ENCODE results near the gene CLN5. TPM values are rescaled to one million over a fixed set of nuclear protein-coding genes. Genes with fewer than 3 reads are reported as not detected.
A peak's percentile ranks its signal among the peaks of the same experiment; 100 is the strongest.

The CLN5 gene
- total RNA-seq, 2 experiments from 2014 or later = 13.6 to 14.6 TPM

- Mint-ChIP-seq H3K27me3 (ENCODE audit: low read depth) (peaks cover 13% of the 10 kb centered on the region), H3K27ac (no peak overlapping the region), H3K9me3 (no peaks in the 10 kb centered on the region), H3K4me1 (ENCODE audit: low read depth) (peaks cover 8% of the 10 kb centered on the region), H3K4me3 (no peak overlapping the region), H3K36me3 (ENCODE audit: low read depth) (no peaks in the 10 kb centered on the region)
- DNase-seq = peak; percentile 85
- intact Hi-C loops (cut with micrococcal nuclease) = loop anchor here (1.0 to 5.0 kb wide), 5 partner anchors 11 to 313 kb away; no protein-coding TSS in a partner anchor
- CTCF ChIA-PET = interaction anchor here (0.7 to 2.4 kb wide), 27 partner anchors 8 to 499 kb away, joined by 3 to 14 read pairs (median 4); partner anchors contain the start of gene CLN5
These were observed 11.7 kb upstream of the CLN5 start for GRCh38 chr13:76980075-76980718.

DNA sequence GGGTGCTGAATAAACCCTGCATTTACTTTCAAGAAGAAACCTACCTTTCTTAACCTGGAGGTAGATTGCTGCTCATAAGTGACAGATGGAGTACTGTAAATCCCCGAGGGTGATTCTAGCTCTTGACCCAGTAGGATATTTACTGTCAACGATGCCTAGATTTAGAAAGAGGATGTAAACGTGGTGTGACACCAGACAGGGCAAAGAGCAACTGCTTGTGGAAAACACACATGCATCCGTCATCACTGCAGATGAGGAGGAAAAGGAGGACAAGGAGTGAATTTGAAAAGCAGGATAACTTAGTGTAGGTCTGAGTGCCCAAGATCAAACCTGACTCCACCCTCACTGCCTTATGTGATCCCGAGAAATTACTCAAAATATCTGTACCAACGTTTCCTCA is 9.8 kb upstream of the CLN5 start:
- Mint-ChIP-seq H3K4me3 (no peak overlapping the region), H3K9me3 (no peaks in the 10 kb centered on the region), H3K4me1 (ENCODE audit: low read depth) (peaks cover 4% of the 10 kb centered on the region), H3K27me3 (ENCODE audit: low read depth) (peaks cover 15% of the 10 kb centered on the region), H3K27ac (no peak overlapping the region), H3K36me3 (ENCODE audit: low read depth) (no peaks in the 10 kb centered on the region)
- DNase-seq = no peak
- CTCF ChIA-PET = interaction anchor here (1.1 to 2.4 kb wide), 4 partner anchors 9 to 160 kb away, joined by 3 to 14 read pairs (median 4); partner anchors contain the start of gene CLN5
- intact Hi-C loops (cut with micrococcal nuclease) = loop anchor here (5.0 kb wide), 1 partner anchor 80 kb away; no protein-coding TSS in a partner anchor

- H3K4me3 Mint-ChIP-seq = no peak overlapping the region
- no peaks in the 10 kb centered on the region for H3K36me3 Mint-ChIP-seq (ENCODE audit: low read depth)
- DNase-seq = no peak
- H3K4me1 Mint-ChIP-seq (ENCODE audit: low read depth) = peaks cover 4% of the 10 kb centered on the region
- no peak overlapping the region for H3K27ac Mint-ChIP-seq
- intact Hi-C loops (cut with micrococcal nuclease) = loop anchor here (5.0 kb wide), 1 partner anchor 81 kb away; no protein-coding TSS in a partner anchor
- peaks cover 15% of the 10 kb centered on the region for H3K27me3 Mint-ChIP-seq (ENCODE audit: low read depth)
- no peaks in the 10 kb centered on the region for H3K9me3 Mint-ChIP-seq
- CTCF ChIA-PET = interaction anchor here (1.3 kb wide), 1 partner anchor 10 kb away, joined by 3 read pairs; no protein-coding TSS in a partner anchor
These were observed 8.2 kb upstream of the CLN5 start for GRCh38 chr13:76983676-76984075.

- Mint-ChIP-seq H3K4me3 (peak overlapping the region; percentile 95), H3K27ac (peak overlapping the region; percentile 97), H3K9me3 (no peaks in the 10 kb centered on the region), H3K4me1 (ENCODE audit: low read depth) (peaks cover 36% of the 10 kb centered on the region), H3K36me3 (ENCODE audit: low read depth) (peaks cover 9% of the 10 kb centered on the region), H3K27me3 (ENCODE audit: low read depth) (no peaks in the 10 kb centered on the region)
- DNase-seq = peak; percentile 83
- CTCF ChIA-PET = interaction anchor here (1.0 to 2.1 kb wide), 2 partner anchors 11 kb away, joined by 3 to 14 read pairs; no protein-coding TSS in a partner anchor
- intact Hi-C loops (cut with micrococcal nuclease) = loop anchor here (1.0 to 10.0 kb wide), 6 partner anchors 11 to 1664 kb away; no protein-coding TSS in a partner anchor
These were observed 467 bp upstream of the CLN5 start for GRCh38 chr13:76991432-76991795.

DNA sequence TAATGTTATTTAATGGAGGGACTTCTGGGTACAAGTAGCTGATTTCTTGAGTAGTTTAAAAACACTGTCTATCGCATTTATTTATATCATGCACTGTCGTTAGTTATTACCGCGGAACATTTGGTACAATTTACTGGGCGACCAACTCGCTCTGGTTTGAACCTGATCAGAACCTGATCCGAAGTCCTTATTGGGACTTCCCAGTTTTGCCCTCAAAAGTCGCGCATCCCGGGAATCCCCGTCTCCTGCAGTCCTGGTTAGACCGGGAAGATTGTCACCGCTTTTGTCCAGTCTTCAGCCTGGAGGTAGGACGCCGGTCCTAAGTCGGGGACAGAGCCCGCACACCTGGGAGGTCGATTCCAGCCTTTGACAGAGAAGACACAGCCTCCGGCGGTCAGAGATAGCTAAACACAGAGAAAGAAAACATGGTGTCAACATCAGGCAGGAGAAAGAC is 694 bp downstream of the CLN5 start:
- Mint-ChIP-seq H3K4me1 (ENCODE audit: low read depth) (peaks cover 42% of the 10 kb centered on the region), H3K36me3 (ENCODE audit: low read depth) (peaks cover 15% of the 10 kb centered on the region), H3K4me3 (peak overlapping the region; percentile 95), H3K27me3 (ENCODE audit: low read depth) (no peaks in the 10 kb centered on the region), H3K9me3 (no peaks in the 10 kb centered on the region), H3K27ac (peak overlapping the region; percentile 92)
- DNase-seq = peak; percentile 22
- intact Hi-C loops (cut with micrococcal nuclease) = loop anchor here (1.0 to 10.0 kb wide), 7 partner anchors 10 to 1665 kb away; partner anchors contain the start of genes FBXL3, MYCBP2 and SLAIN1
- CTCF ChIA-PET = interaction anchor here (0.6 to 1.5 kb wide), 8 partner anchors 9 to 34 kb away, joined by 3 to 10 read pairs (median 3); partner anchors contain the start of gene FBXL3

DNA sequence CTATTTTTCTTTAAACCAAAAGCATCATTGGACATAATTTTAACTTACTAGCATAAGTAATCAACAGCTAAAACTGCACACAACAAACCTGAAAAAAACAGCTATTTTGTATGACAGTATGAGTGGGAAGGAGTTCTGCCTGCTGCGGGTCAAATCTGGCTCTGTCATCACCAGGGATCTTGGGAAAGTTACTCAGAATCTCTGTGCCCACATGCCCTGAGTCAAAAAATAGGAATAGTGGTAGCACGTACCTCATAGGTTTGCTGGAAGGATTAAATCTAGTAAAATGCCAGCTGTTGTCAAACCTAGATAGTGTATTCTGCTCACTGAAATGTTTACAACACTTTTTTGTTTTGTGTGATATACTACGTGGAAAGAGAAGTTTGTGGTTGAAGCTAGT is 1.1 kb downstream of the CLN5 start:
- CTCF ChIA-PET = interaction anchor here (0.6 to 1.5 kb wide), 8 partner anchors 9 to 34 kb away, joined by 3 to 10 read pairs (median 3); partner anchors contain the start of gene FBXL3
- DNase-seq = no peak
- Mint-ChIP-seq H3K36me3 (ENCODE audit: low read depth) (peaks cover 17% of the 10 kb centered on the region), H3K27ac (peak overlapping the region; percentile 92), H3K4me3 (peak overlapping the region; percentile 95), H3K27me3 (ENCODE audit: low read depth) (no peaks in the 10 kb centered on the region), H3K9me3 (no peaks in the 10 kb centered on the region), H3K4me1 (ENCODE audit: low read depth) (peaks cover 42% of the 10 kb centered on the region)
- intact Hi-C loops (cut with micrococcal nuclease) = loop anchor here (1.0 to 10.0 kb wide), 4 partner anchors 9 to 1666 kb away; partner anchors contain the start of gene SLAIN1

DNA sequence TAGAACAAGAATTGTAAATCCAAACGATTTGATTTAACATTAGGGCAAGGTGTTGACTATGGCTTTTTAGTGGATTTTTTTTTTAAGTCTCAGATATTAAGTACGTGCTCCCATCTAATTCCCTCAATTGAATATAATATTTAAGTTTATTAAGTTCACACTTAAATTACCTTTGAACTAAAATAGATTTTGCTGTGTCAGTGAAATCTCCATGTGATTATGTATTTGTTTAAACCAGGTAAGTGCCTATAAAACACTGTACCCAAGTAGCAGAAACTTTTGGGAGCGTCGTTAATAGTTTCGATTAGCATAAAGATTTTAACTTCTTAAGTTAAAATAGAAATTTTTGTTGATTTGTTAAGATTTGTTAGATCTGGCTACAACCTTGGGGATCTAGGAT is 1.6 kb downstream of the CLN5 start:
- no peaks in the 10 kb centered on the region for H3K27me3 Mint-ChIP-seq (ENCODE audit: low read depth)
- peaks cover 42% of the 10 kb centered on the region for H3K4me1 Mint-ChIP-seq (ENCODE audit: low read depth)
- peak overlapping the region; percentile 95 for H3K4me3 Mint-ChIP-seq
- CTCF ChIA-PET = interaction anchor here (0.9 to 1.5 kb wide), 4 partner anchors 8 to 33 kb away, joined by 3 to 10 read pairs (median 4); partner anchors contain the start of gene FBXL3
- no peak overlapping the region for H3K27ac Mint-ChIP-seq
- H3K9me3 Mint-ChIP-seq = no peaks in the 10 kb centered on the region
- no peak for DNase-seq
- peaks cover 22% of the 10 kb centered on the region for H3K36me3 Mint-ChIP-seq (ENCODE audit: low read depth)
- intact Hi-C loops (cut with micrococcal nuclease) = loop anchor here (1.0 to 10.0 kb wide), 4 partner anchors 9 to 1666 kb away; partner anchors contain the start of gene SLAIN1

- no peak for DNase-seq
- Mint-ChIP-seq H3K27me3 (ENCODE audit: low read depth) (no peaks in the 10 kb centered on the region), H3K36me3 (ENCODE audit: low read depth) (peaks cover 29% of the 10 kb centered on the region), H3K4me1 (ENCODE audit: low read depth) (peaks cover 44% of the 10 kb centered on the region), H3K4me3 (peak overlapping the region; percentile 5), H3K27ac (no peak overlapping the region), H3K9me3 (no peaks in the 10 kb centered on the region)
- intact Hi-C loops (cut with micrococcal nuclease) = loop anchor here (5.0 to 10.0 kb wide), 2 partner anchors 1439 to 1667 kb away; no protein-coding TSS in a partner anchor
- CTCF ChIA-PET = no interaction called here
These were observed 2.4 kb downstream of the CLN5 start for GRCh38 chr13:76994281-76994680.

DNA sequence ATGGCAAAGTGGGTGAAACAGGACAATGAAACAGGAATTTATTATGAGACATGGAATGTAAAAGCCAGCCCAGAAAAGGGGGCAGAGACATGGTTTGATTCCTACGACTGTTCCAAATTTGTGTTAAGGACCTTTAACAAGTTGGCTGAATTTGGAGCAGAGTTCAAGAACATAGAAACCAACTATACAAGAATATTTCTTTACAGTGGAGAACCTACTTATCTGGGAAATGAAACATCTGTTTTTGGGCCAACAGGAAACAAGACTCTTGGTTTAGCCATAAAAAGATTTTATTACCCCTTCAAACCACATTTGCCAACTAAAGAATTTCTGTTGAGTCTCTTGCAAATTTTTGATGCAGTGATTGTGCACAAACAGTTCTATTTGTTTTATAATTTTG is 8.6 kb downstream of the CLN5 start:
- DNase-seq = no peak
- Mint-ChIP-seq H3K4me3 (no peak overlapping the region), H3K27me3 (ENCODE audit: low read depth) (no peaks in the 10 kb centered on the region), H3K27ac (no peak overlapping the region), H3K36me3 (ENCODE audit: low read depth) (peaks cover 35% of the 10 kb centered on the region), H3K9me3 (no peaks in the 10 kb centered on the region), H3K4me1 (ENCODE audit: low read depth) (peaks cover 38% of the 10 kb centered on the region)
- intact Hi-C loops (cut with micrococcal nuclease) = no loop called here
- CTCF ChIA-PET = interaction anchor here (0.6 to 2.3 kb wide), 5 partner anchors 12 to 593 kb away, joined by 3 to 10 read pairs (median 4); partner anchors contain the start of gene FBXL3

- Mint-ChIP-seq H3K36me3 (ENCODE audit: low read depth) (peaks cover 28% of the 10 kb centered on the region), H3K27me3 (ENCODE audit: low read depth) (no peaks in the 10 kb centered on the region)
- intact Hi-C loops (cut with micrococcal nuclease) = loop anchor here (1.0 kb wide), 1 partner anchor 8 kb away; no protein-coding TSS in a partner anchor
These were observed 9.7 kb downstream of the CLN5 start for GRCh38 chr13:77001540-77001939.

GRCh38 chr13:77001963-77002587 is 10.2 kb downstream of the CLN5 start:
- Mint-ChIP-seq H3K4me1 (ENCODE audit: low read depth) (peaks cover 38% of the 10 kb centered on the region), H3K36me3 (ENCODE audit: low read depth) (peaks cover 26% of the 10 kb centered on the region)
- DNase-seq = no peak

More at GRCh38 chr13:77001540-77001939, 9.7 kb downstream of the CLN5 start:
- Mint-ChIP-seq H3K9me3 (no peaks in the 10 kb centered on the region), H3K4me3 (no peak overlapping the region), H3K4me1 (ENCODE audit: low read depth) (peaks cover 39% of the 10 kb centered on the region), H3K27ac (peak overlapping the region; percentile 51)
- no peak for DNase-seq
- CTCF ChIA-PET = interaction anchor here (0.7 to 2.3 kb wide), 7 partner anchors 9 to 29 kb away, joined by 3 to 10 read pairs (median 5); partner anchors contain the start of gene FBXL3

More at GRCh38 chr13:77001963-77002587, 10.2 kb downstream of the CLN5 start:
- CTCF ChIA-PET = interaction anchor here (0.6 to 2.3 kb wide), 14 partner anchors 9 to 474 kb away, joined by 3 to 10 read pairs (median 4); partner anchors contain the start of gene FBXL3
- no peaks in the 10 kb centered on the region for H3K9me3 Mint-ChIP-seq
- H3K27ac Mint-ChIP-seq = peak overlapping the region; percentile 51
- no peaks in the 10 kb centered on the region for H3K27me3 Mint-ChIP-seq (ENCODE audit: low read depth)
- intact Hi-C loops (cut with micrococcal nuclease) = loop anchor here (1.0 to 2.0 kb wide), 4 partner anchors 7 to 325 kb away; partner anchors contain the start of gene MYCBP2
- H3K4me3 Mint-ChIP-seq = no peak overlapping the region

Measured in activated naive CD4-positive, alpha-beta T cell treated with anti-CD3 and anti-CD28 coated beads for 36 hours (primary cell).